GM12865 (cell line): ENCODE measurements around the gene PTPRJ.

Experiments used
- DNase-seq: peaks from one replicate; pipeline ENCODE4 v3.0.0; 2010; ENCODE audit warnings: low read depth
- H3K4me3 ChIP-seq: 2 replicates; pipeline ENCODE4 v1.5.1; 2011; ENCODE audit warnings: mild to moderate bottlenecking, low read depth, low read length, control low read depth
- CTCF ChIP-seq: IDR thresholded peaks from 2 replicates; pipeline ENCODE4 v1.5.1; 2011; ENCODE audit warnings: low read length, control low read depth, low read depth, inconsistent platforms; ENCODE audit not compliant: insufficient read depth; ENCODE audit errors: missing control alignments

Gene PTPRJ

DNA sequence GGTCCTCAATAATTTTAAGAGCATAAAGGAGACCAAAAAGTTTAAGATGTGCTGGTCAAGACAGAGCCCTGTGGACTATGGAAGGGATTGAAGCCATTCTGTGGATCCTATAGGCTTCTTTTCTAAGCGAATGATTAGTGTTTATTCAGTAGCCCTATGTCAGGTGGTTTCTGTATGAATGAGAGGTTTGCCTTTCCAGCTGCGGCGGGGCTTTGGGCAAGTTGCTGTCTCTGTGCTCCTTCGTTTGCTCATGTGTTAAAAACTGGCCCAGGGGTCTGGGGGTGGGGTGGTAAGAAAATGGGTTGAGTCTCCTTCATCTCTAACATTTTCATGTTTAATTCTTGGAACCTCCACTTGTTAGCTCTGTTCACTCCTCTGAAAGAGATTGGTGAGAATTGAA, 105.3 kb downstream of the PTPRJ start:
- no peak for DNase-seq
- H3K4me3 ChIP-seq = no peak overlapping the region
- TF ChIP-seq CTCF = no peak

GRCh38 chr11:48087422-48087821, 107.1 kb downstream of the PTPRJ start:
- no peak for DNase-seq
- no peak overlapping the region for H3K4me3 ChIP-seq
- no peak for TF ChIP-seq CTCF

DNA sequence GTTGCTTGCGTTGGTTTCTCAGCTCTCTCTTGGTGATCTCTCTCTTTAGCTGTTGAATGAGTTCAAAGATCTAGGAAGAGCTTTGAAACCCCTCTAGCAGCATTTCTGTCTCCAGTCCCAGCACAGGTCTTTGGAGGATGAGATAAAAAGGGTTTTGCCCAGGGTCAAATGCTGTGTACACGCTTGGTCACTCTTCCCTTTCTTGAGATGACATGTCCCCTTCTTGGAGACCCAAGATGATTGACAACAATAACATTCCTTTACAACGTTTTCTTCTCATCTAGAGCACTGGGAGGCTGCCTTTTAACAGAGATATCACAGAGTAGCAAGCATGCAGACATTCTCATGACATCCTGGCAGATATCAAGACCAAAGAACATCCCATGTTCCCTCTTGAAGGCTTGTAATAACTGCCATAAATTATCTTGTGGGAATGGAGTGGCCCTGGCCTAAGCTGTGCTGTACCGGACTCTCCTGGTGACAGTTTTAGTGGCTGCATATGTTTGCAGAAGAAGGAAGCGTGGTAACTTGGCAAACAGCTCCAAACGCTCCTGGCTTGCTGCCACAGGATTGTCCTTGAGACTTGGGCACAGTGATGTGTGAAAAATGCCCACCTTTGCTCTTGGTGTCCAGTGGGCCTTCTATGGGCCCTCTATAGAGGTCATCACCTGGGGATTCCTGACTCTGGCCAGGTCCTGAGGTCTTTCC, 107.8 kb downstream of the PTPRJ start:
- no peak for TF ChIP-seq CTCF
- H3K4me3 ChIP-seq = no peak overlapping the region
- DNase-seq = no peak

DNA sequence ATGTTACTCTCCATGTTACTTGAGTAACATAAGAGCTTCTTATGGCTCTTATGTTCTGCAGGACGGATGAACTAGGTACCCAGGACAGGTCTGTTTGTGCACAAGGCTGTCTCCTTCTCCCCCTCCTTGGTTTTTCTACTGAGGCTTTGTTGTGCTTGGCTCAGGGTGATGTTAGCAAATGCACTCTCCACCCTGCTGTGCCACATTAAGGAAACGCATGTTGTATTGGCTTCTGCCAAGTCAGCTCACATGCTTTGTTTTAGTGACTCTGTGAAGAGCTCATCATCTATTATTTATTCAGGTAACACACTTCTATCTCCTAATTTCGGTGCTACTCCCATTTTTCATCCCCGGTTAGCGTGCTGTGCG, 108.3 kb downstream of the PTPRJ start:
- TF ChIP-seq CTCF = no peak
- H3K4me3 ChIP-seq = no peak overlapping the region
- no peak for DNase-seq

DNA sequence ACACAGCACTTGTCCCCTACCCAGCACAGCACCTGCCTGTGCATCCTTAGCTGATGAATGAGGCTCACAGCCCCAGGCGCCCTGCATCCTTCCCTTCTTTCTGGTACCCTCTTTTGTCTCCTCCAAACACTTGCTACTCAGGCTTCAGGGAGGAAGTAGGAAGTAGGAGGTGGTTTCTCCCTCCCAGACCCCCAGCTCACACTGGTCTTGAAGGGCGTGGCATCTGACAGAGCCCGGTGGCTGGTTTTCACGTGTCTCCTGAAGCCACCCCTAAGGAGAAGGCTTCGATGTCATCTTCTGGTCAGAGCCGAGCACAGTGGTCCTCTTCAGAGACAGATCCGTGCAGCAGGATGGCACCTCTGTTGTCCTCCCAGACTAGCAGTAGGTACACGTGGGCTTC, 109.8 kb downstream of the PTPRJ start:
- DNase-seq = no peak
- TF ChIP-seq CTCF = no peak
- H3K4me3 ChIP-seq = no peak overlapping the region

DNA sequence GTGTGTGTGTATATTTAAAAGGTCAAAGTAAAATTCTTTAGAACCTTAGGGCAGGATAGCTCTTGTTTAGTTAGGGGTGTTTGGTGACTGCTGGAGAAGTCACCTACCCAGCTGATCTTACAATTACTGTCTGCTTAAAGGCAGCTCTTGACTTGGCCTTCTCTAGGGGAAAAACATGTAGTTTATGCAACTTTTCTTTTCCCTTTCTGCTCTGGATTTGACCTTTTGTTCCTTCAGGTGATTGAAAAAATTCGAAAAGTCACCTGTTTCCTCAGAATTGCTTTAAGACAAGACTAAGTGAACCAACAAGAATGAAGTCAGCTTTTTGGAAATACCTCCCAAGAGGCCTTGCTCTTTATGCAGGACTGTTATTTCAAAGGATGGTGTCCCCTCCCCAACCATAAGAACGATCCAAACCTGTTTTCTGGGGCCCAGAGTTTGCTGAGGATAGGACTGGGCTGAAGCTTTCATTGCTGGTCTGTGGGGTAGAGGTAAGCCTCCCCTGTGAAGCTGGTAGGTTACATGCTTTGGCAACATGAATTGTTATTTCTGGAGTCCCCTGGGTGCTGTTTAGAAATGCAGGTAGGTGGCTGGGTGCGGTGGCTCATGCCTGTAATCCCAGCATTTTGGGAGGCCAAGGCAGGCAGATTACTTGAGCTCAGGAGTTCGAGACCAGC, 111.2 kb downstream of the PTPRJ start:
- no peak for DNase-seq
- no peak for TF ChIP-seq CTCF

GRCh38 chr11:48093323-48093722, 113.0 kb downstream of the PTPRJ start:
- TF ChIP-seq CTCF = no peak
- H3K4me3 ChIP-seq = no peak overlapping the region
- DNase-seq = no peak

More for the DNA sequence above, 111.2 kb downstream of the PTPRJ start:
- no peak overlapping the region for H3K4me3 ChIP-seq
